Muscle of leg (tissue), 11 donors: ENCODE results near the gene GLI1. TPM values are rescaled to one million over a fixed set of nuclear protein-coding genes. Genes with fewer than 3 reads are reported as not detected.

ENCODE experiments used
- DNase-seq: peaks from one replicate; pipeline ENCODE4 v3.0.0; 2013
- H3K27ac ChIP-seq: one replicate; pipeline ENCODE4 v1.5.1; 2013; ENCODE audit warnings: mild to moderate bottlenecking, low read length, control low read depth
- H3K27me3 ChIP-seq: one replicate; pipeline ENCODE4 v1.6.1; 2013; ENCODE audit warnings: low read length; ENCODE audit not compliant: control insufficient read depth, insufficient read depth
- H3K36me3 ChIP-seq: one replicate; pipeline ENCODE4 v1.6.1; 2013; ENCODE audit warnings: low read length; ENCODE audit not compliant: control insufficient read depth, insufficient read depth
- H3K4me1 ChIP-seq: one replicate; pipeline ENCODE4 v1.6.1; 2013; ENCODE audit warnings: low read length; ENCODE audit not compliant: control insufficient read depth, insufficient read depth
- H3K4me3 ChIP-seq: one replicate; pipeline ENCODE4 v1.5.1; 2013; ENCODE audit warnings: low read length, control low read depth
- H3K9me3 ChIP-seq: replicated peaks from 2 replicates; pipeline ENCODE4 v1.6.1; 2013; ENCODE audit warnings: low read depth, low read length; ENCODE audit not compliant: control insufficient read depth
- WGBS: methylation state at CpG from one replicate; pipeline ENCODE4 v1.1.5; 2013; ENCODE audit warnings: missing lambda C conversion rate; ENCODE audit not compliant: insufficient coverage; 5-methylcytosine and 5-hydroxymethylcytosine counted together
- polyA plus RNA-seq, 8 donors: library from polyadenylated mRNA; unstranded; fragments of 120-200 nt; gene quantifications; one replicate each; pipeline versions ENCODE4 v1.2.1 to v1.2.3, GENCODE V29; 2013; ENCODE audit warnings: inconsistent platforms in 1 of 8, low replicate concordance in 1 of 8; ENCODE audit not compliant: insufficient read length in 8 of 8, insufficient read depth in 1 of 8
- total RNA-seq: library from RNA; stranded (reverse); fragments of 120-200 nt; gene quantifications from one replicate; pipeline ENCODE4 v1.2.4, GENCODE V29; 2013

GLI1 gene
- total and polyA plus RNA-seq, 9 donors = 7.1 to 16.2 (median 9.6) TPM

DNA sequence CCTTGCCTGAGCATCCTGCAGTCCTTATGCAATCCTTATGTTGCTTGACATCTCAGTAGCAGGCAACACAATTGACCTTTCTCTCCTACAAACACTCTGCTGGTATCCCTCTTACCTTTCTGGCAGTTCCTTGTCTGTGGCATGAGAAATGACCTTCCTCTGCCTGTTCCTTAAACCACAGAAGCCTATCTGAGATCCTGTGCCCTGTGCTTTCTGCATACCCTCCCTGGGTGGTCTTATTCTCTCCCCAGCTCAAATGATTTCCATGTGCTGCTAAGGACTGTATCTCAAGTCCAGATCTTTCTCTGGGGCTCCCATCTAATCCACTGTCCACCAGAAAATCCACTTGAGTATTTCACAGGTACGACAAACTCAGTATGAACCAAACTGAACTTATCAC lies 22.1 kb downstream of the GLI1 start:
- Histone ChIP-seq H3K36me3 (no peaks in the 10 kb centered on the region), H3K4me1 (no peaks in the 10 kb centered on the region), H3K27ac (no peak overlapping the region), H3K9me3 (no peaks in the 10 kb centered on the region), H3K4me3 (no peak overlapping the region), H3K27me3 (peaks cover 36% of the 10 kb centered on the region)
- no peak for DNase-seq
- WGBS = no CpG with 5 or more reads among the region's 1 CpG

DNA sequence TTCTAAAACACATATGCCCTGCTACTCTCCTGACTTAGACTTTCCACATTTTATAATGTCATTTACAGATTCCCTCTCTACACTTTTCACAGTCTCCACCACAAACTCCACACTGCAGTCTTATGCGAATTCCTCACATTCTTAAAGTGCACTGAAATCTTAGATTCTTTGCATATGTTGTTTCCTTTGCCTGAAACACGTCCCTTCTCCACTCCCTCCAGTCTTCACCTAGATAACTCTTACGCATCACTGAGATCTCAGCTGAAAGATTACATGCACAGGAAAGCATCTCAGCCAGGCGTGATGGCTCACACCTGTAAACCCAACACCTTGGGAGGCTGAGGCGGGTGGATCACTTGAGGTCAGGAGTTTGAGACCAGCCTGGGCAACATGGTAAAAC lies 23.9 kb downstream of the GLI1 start:
- Histone ChIP-seq H3K4me1 (peaks cover 5% of the 10 kb centered on the region), H3K9me3 (no peaks in the 10 kb centered on the region), H3K4me3 (no peak overlapping the region), H3K27ac (no peak overlapping the region), H3K36me3 (no peaks in the 10 kb centered on the region), H3K27me3 (peaks cover 18% of the 10 kb centered on the region)
- no peak for DNase-seq
- WGBS = 22% methylated on average over 3 of the region's 5 CpGs

GRCh38 chr12:57485695-57486094 lies 26.1 kb downstream of the GLI1 start:
- peaks cover 6% of the 10 kb centered on the region for H3K27me3 ChIP-seq
- no peak for DNase-seq
- H3K36me3 ChIP-seq = peaks cover 16% of the 10 kb centered on the region
- H3K4me3 ChIP-seq = no peak overlapping the region
- H3K4me1 ChIP-seq = peaks cover 15% of the 10 kb centered on the region
- no peak overlapping the region for H3K27ac ChIP-seq
- H3K9me3 ChIP-seq = no peaks in the 10 kb centered on the region

- peak overlapping the region; percentile 87 for H3K4me3 ChIP-seq
- peaks cover 15% of the 10 kb centered on the region for H3K4me1 ChIP-seq
- H3K9me3 ChIP-seq = no peaks in the 10 kb centered on the region
- H3K27ac ChIP-seq = peak overlapping the region; percentile 44
- peaks cover 27% of the 10 kb centered on the region for H3K36me3 ChIP-seq
- DNase-seq = no peak
- WGBS = 84% methylated on average over 11 of the region's 27 CpGs
- no peaks in the 10 kb centered on the region for H3K27me3 ChIP-seq
These were observed 27.5 kb downstream of the GLI1 start for GRCh38 chr12:57487055-57487596.

GRCh38 chr12:57487597-57488401 lies 28.2 kb downstream of the GLI1 start, which contains the start of gene MARS1:
TSS of gene MARS1 (plus strand) at chr12:57488068. CDS start at chr12:57488091, 23 bp downstream.
- Histone ChIP-seq H3K27me3 (no peaks in the 10 kb centered on the region), H3K4me3 (peak within 1 kb of the TSS; percentile 87), H3K27ac (peak within 1 kb of the TSS; percentile 69), H3K9me3 (no peaks in the 10 kb centered on the region), H3K4me1 (peaks cover 15% of the 10 kb centered on the region), H3K36me3 (peaks cover 31% of the 10 kb centered on the region)
- 0% methylated on average over 21 of the region's 47 CpGs for WGBS
- peak; percentile 99 for DNase-seq

DNA sequence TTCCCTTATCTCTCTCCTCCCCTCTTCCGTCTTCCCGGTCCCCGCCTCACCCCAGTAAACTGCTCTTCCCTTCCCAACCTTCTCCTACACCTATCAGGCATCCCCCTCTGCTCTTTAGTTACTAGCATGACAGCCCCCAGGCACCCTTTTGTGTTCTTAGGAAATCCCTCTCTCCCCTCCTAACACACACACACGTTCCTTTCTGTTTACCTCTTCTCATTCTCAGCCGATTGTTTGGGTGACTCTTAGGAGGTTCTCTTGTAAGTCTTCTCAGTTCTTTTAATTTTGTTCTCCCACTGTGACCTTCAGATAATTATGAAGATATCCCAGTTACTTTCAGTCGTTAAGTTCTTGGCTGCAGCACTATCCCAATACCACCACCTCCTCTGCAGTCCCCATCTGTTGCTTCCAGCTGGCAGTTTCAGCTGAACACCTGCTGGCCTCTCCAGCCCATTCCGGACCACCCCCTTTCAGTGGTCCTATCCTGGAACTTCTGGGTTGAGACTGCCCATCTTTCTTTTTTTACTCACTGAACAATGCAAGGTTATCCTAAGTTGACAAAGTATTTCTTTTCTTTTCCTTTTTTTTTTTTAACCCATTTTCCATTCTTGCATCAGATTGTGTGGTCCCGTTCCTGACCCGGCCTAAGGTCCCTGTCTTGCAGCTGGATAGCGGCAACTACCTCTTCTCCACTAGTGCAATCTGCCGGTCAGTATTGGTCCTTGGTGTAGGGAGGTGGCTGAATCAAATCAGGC lies 29.0 kb downstream of the GLI1 start:
- no peaks in the 10 kb centered on the region for H3K27me3 ChIP-seq
- peaks cover 15% of the 10 kb centered on the region for H3K4me1 ChIP-seq
- H3K36me3 ChIP-seq = peaks cover 33% of the 10 kb centered on the region
- no peak for DNase-seq
- peak overlapping the region; percentile 87 for H3K4me3 ChIP-seq
- H3K27ac ChIP-seq = peak overlapping the region; percentile 69
- WGBS = 2% methylated on average over 4 of the region's 11 CpGs
- no peaks in the 10 kb centered on the region for H3K9me3 ChIP-seq

GRCh38 chr12:57489157-57489641 lies 29.6 kb downstream of the GLI1 start:
- Histone ChIP-seq H3K27ac (no peak overlapping the region), H3K27me3 (no peaks in the 10 kb centered on the region), H3K36me3 (peaks cover 33% of the 10 kb centered on the region), H3K9me3 (no peaks in the 10 kb centered on the region), H3K4me3 (peak overlapping the region; percentile 87), H3K4me1 (peaks cover 15% of the 10 kb centered on the region)
- WGBS = 62% methylated on average over 2 of the region's 5 CpGs
- no peak for DNase-seq

DNA sequence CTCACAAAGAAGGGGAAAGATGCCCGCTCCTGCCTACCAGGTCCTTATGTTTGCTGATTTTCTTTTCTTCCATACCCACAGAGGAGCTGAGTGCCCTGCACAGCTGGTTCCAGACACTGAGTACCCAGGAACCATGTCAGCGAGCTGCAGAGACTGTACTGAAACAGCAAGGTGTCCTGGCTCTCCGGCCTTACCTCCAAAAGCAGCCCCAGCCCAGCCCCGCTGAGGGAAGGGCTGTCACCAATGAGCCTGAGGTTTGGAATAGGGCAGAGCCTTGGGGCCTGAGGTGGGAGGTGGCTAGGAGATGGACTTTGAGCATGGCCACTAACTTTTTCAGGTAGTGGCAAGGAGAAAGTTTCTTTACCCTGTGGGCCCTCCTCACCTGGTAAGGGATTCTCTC lies 30.5 kb downstream of the GLI1 start:
- DNase-seq = no peak
- Histone ChIP-seq H3K4me1 (peaks cover 15% of the 10 kb centered on the region), H3K9me3 (no peaks in the 10 kb centered on the region), H3K27ac (no peak overlapping the region), H3K4me3 (no peak overlapping the region), H3K27me3 (no peaks in the 10 kb centered on the region), H3K36me3 (peaks cover 33% of the 10 kb centered on the region)
- WGBS = 100% methylated on average over 3 of the region's 4 CpGs

DNA sequence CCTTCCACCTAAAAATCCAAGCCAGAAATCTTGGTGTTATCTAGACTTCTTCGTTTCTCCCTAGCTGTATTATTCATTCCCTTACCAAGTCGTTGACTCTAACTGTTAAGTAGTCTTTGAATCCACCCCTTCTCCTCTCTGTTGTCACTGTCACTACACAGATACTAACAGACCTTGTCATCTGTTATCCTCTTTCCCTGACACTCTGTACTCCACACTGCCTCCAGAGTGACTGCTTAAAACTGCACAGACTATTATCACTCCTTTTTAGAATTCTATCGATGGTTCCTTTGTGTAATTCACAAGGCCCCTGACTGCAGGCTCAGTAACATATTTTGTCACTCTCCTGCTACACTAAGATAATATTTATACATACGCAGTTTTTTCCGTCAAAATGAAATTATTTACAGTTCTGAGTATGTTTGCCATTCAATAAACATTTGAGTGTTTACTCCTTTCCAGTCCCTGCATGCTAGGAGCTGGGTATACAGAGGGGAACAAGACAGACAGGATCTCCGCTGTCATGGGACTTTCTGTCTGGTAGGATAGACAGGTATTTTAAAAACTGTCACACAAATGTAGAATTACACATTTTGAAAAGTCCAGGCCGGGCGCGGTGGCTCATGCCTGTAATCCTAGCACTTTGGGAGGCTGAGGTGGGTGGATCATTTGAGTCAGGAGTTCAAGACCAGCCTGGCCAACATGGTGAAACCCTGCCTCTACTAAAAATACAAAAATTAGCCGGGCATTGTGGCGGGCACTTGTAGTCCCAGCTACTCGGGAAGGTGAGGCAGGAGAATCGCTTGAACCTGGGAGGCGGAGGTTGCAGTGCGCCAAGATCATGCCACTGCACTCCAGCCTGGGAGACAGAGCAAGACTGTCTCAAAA lies 32.1 kb downstream of the GLI1 start:
- no peak overlapping the region for H3K4me3 ChIP-seq
- H3K9me3 ChIP-seq = no peaks in the 10 kb centered on the region
- 90% methylated on average over 8 of the region's 15 CpGs for WGBS
- H3K27ac ChIP-seq = no peak overlapping the region
- H3K27me3 ChIP-seq = no peaks in the 10 kb centered on the region
- DNase-seq = no peak
- H3K4me1 ChIP-seq = peaks cover 15% of the 10 kb centered on the region
- H3K36me3 ChIP-seq = peaks cover 39% of the 10 kb centered on the region
